Measurements from ENCODE around the gene MYO3B.

- no peak for TF ChIP-seq EZH2 (IDR thresholded peaks at IDR 0.05; ENCODE audit: insufficient read depth, poor library complexity, severe bottlenecking)
- TF ChIP-seq EZH2phosphoT487 (IDR thresholded peaks at IDR 0.05; ENCODE audit: insufficient read depth, low read depth) = no peak
These were observed 177.2 kb downstream of the MYO3B start for GRCh38 chr2:170354855-170355780.

Data from GM23248 (cell line).